H9 (cell line): ENCODE data around the gene FHOD3. TPM values are rescaled to one million over a fixed set of nuclear protein-coding genes. Genes with fewer than 3 reads are reported as not detected.

Experiments
- DNase-seq: peaks from one replicate; pipeline ENCODE4 v3.0.0-alpha.2; 2017
- H2AFZ ChIP-seq: one replicate; pipeline ENCODE4 v1.6.1; 2013; ENCODE audit warnings: mild to moderate bottlenecking, low read length, control low read depth, moderate library complexity
- H2AK5ac ChIP-seq: 2 replicates; pipeline ENCODE4 v1.6.1; 2013; ENCODE audit warnings: low read length, control low read depth, mixed read lengths; ENCODE audit not compliant: insufficient read length
- H2BK120ac ChIP-seq: one replicate; pipeline ENCODE4 v1.6.1; 2013; ENCODE audit warnings: low read depth, mild to moderate bottlenecking, low read length, control low read depth, inconsistent platforms; ENCODE audit not compliant: poor library complexity, severe bottlenecking
- H2BK12ac ChIP-seq: 2 replicates; pipeline ENCODE4 v1.6.1; 2013; ENCODE audit warnings: low read length, control low read depth, mixed read lengths, low read depth; ENCODE audit not compliant: insufficient read length
- H2BK15ac ChIP-seq: 2 replicates; pipeline ENCODE4 v1.6.1; 2013; ENCODE audit warnings: low read depth, low read length, control low read depth
- H2BK20ac ChIP-seq: one replicate; pipeline ENCODE4 v1.6.1; 2013; ENCODE audit warnings: low read depth, mild to moderate bottlenecking, low read length, control low read depth, inconsistent platforms; ENCODE audit not compliant: poor library complexity, severe bottlenecking
- H2BK5ac ChIP-seq: 2 replicates; pipeline ENCODE4 v1.6.1; 2013; ENCODE audit warnings: low read length, control low read depth, mixed read lengths; ENCODE audit not compliant: insufficient read length
- H3K14ac ChIP-seq: 2 replicates; pipeline ENCODE4 v1.6.1; 2013; ENCODE audit warnings: low read length, control low read depth; ENCODE audit not compliant: insufficient read depth
- H3K18ac ChIP-seq: 2 replicates; pipeline ENCODE4 v1.6.1; 2013; ENCODE audit warnings: low read depth, mild to moderate bottlenecking, mixed read lengths, low read length, control low read depth; ENCODE audit not compliant: insufficient read length
- H3K23ac ChIP-seq: 2 replicates; pipeline ENCODE4 v1.6.1; 2013; ENCODE audit warnings: low read length, control low read depth, mixed read lengths, low read depth; ENCODE audit not compliant: insufficient read length
- H3K23me2 ChIP-seq: 2 replicates; pipeline ENCODE4 v1.6.1; 2013; ENCODE audit warnings: low read depth, mild to moderate bottlenecking, mixed read lengths, low read length, control low read depth; ENCODE audit not compliant: insufficient read length, poor library complexity, severe bottlenecking
- H3K27ac ChIP-seq: 2 replicates; pipeline ENCODE4 v1.5.1; 2013; ENCODE audit warnings: low read length, control low read depth, mixed read lengths, low read depth; ENCODE audit not compliant: insufficient read length
- H3K27me3 ChIP-seq: 2 replicates; pipeline ENCODE4 v1.6.1; 2013; ENCODE audit warnings: low read length, control low read depth, inconsistent platforms; ENCODE audit not compliant: insufficient read depth
- H3K4ac ChIP-seq: 2 replicates; pipeline ENCODE4 v1.6.1; 2013; ENCODE audit warnings: low read depth, mild to moderate bottlenecking, control low read depth, inconsistent platforms, low read length, moderate library complexity
- H3K4me1 ChIP-seq: 2 replicates; pipeline ENCODE4 v1.6.1; 2013; ENCODE audit warnings: low read length, control low read depth, inconsistent platforms; ENCODE audit not compliant: insufficient read depth
- H3K4me2 ChIP-seq: 2 replicates; pipeline ENCODE4 v1.6.1; 2013; ENCODE audit warnings: low read length, control low read depth, mixed read lengths; ENCODE audit not compliant: insufficient read length, insufficient read depth
- H3K56ac ChIP-seq: 2 replicates; pipeline ENCODE4 v1.6.1; 2013; ENCODE audit warnings: low read depth, mild to moderate bottlenecking, mixed read lengths, low read length, control low read depth; ENCODE audit not compliant: insufficient read length
- H3K79me1 ChIP-seq: 2 replicates; pipeline ENCODE4 v1.6.1; 2013; ENCODE audit warnings: low read depth, mild to moderate bottlenecking, moderate library complexity, low read length, control low read depth, inconsistent platforms; ENCODE audit not compliant: insufficient read depth, poor library complexity, severe bottlenecking
- H3K79me2 ChIP-seq: 2 replicates; pipeline ENCODE4 v1.6.1; 2013; ENCODE audit warnings: low read length, control low read depth, inconsistent platforms; ENCODE audit not compliant: insufficient read depth
- H3K9ac ChIP-seq: 2 replicates; pipeline ENCODE4 v1.6.1; 2013; ENCODE audit warnings: low read length, control low read depth, mixed read lengths; ENCODE audit not compliant: insufficient read length; ENCODE audit errors: extremely low read depth
- H3K9me3 ChIP-seq: one replicate; pipeline ENCODE4 v1.6.1; 2013; ENCODE audit warnings: low read depth, low read length, inconsistent platforms; ENCODE audit not compliant: control insufficient read depth
- H3T11ph ChIP-seq: one replicate; pipeline ENCODE4 v1.6.1; 2013; ENCODE audit warnings: mild to moderate bottlenecking, low read length, control low read depth, inconsistent platforms
- H4K20me1 ChIP-seq: one replicate; pipeline ENCODE4 v1.6.1; 2013; ENCODE audit not compliant: control insufficient read depth, insufficient read length, insufficient read depth
- H4K5ac ChIP-seq: 2 replicates; pipeline ENCODE4 v1.6.1; 2013; ENCODE audit warnings: low read depth, mild to moderate bottlenecking, mixed read lengths, low read length, control low read depth; ENCODE audit not compliant: insufficient read length
- H4K8ac ChIP-seq: replicated peaks from 2 replicates; pipeline ENCODE4 v1.6.1; 2013; ENCODE audit warnings: low read length, control low read depth, mixed read lengths, low read depth; ENCODE audit not compliant: insufficient read length
- H4K91ac ChIP-seq: 2 replicates; pipeline ENCODE4 v1.6.1; 2013; ENCODE audit warnings: low read depth, mild to moderate bottlenecking, moderate library complexity, mixed read lengths, low read length, control low read depth; ENCODE audit not compliant: insufficient read length
- H3K27ac Mint-ChIP-seq, 3 experiments: 2 replicates in 2 of 3; 3 replicates in 1 of 3; pipeline ENCODE4 v1.8.0; 2020 to 2021; ENCODE audit warnings: mixed read lengths in 3 of 3, mild to moderate bottlenecking in 1 of 3, moderate library complexity in 1 of 3
- H3K27me3 Mint-ChIP-seq: 2 replicates; pipeline ENCODE4 v1.8.0; 2021; ENCODE audit warnings: low read depth, mild to moderate bottlenecking, moderate library complexity, mixed read lengths
- H3K36me3 Mint-ChIP-seq, 3 experiments: 2 replicates in 2 of 3; 3 replicates in 1 of 3; pipeline ENCODE4 v1.8.0; 2020 to 2021; ENCODE audit warnings: low read depth in 3 of 3, mixed read lengths in 3 of 3; ENCODE audit not compliant: insufficient read depth in 1 of 3
- H3K4me1 Mint-ChIP-seq, 2 experiments: 2 replicates each; pipeline ENCODE4 v1.8.0; 2020; ENCODE audit warnings: mixed read lengths in 2 of 2
- H3K4me3 Mint-ChIP-seq, 2 experiments: 2 replicates in 1 of 2; 3 replicates in 1 of 2; pipeline ENCODE4 v1.8.0; 2020 to 2021; ENCODE audit warnings: mild to moderate bottlenecking in 2 of 2, mixed read lengths in 2 of 2, moderate library complexity in 1 of 2
- H3K9me3 Mint-ChIP-seq, 2 experiments: 2 replicates in 1 of 2; 3 replicates in 1 of 2; pipeline ENCODE4 v1.8.0; 2020; ENCODE audit warnings: mild to moderate bottlenecking in 2 of 2, mixed read lengths in 2 of 2, moderate library complexity in 1 of 2
- CTCF ChIP-seq: fragments of 200-600 bp; sonication (generic); conservative IDR thresholded peaks from 3 replicates; pipeline ENCODE4 v1.8.0; 2021; ENCODE audit warnings: antibody characterized with exemption, mild to moderate bottlenecking
- WGBS: extraction: QIAGEN DNeasy Blood & Tissue Kit; methylation state at CpG from one replicate; pipeline ENCODE4 v1.1.7; 2013; ENCODE audit warnings: missing lambda C conversion rate, low lambda C conversion rate, mixed read lengths; ENCODE audit not compliant: insufficient read length; ENCODE audit errors: extremely low coverage; 5-methylcytosine and 5-hydroxymethylcytosine counted together
- total RNA-seq: library from RNA; stranded (reverse); gene quantifications from 2 replicates; pipeline ENCODE4 v1.2.1, GENCODE V29; 2021

The FHOD3 gene
- total RNA-seq, 1 experiment from 2014 or later = 8.0 TPM

DNA sequence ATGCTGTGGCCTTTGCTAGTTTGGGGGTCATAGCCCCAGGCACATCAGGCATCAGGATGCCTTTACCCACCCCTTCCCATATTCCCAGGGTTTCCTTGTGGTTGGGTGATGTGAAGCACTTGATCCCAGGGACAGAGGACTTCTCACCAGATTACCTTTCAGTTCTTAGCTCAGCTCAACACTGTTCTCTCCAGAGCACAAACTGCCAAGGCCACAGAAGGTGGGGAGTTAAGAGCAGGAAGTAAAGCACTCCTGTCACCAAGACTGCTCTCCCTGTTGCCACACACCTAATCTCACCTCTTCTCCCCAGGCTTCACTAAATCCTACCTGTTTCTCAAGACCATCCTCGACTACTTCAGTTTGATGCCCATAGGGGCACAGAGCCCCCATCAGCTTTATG is 25.9 kb downstream of the FHOD3 start:
- H4K5ac ChIP-seq = no peak overlapping the region
- H3K56ac ChIP-seq = no peak overlapping the region
- no peak overlapping the region for H2BK15ac ChIP-seq
- no peak overlapping the region for H2BK12ac ChIP-seq
- no peak for TF ChIP-seq CTCF
- H2BK120ac ChIP-seq = no peak overlapping the region
- no peak overlapping the region for H3K14ac ChIP-seq
- peaks cover 5 to 8% of the 10 kb centered on the region in 2 experiments for H3K4me1 Mint-ChIP-seq
- H3K9me3 ChIP-seq = no peaks in the 10 kb centered on the region
- no peak overlapping the region for H3K4me3 Mint-ChIP-seq
- no peak overlapping the region for H3K18ac ChIP-seq
- no peak overlapping the region for H3K4ac ChIP-seq
- H3K4me2 ChIP-seq = no peak overlapping the region
- H3K27ac Mint-ChIP-seq = no peak overlapping the region
- peak; percentile 12 for DNase-seq
- H3K27ac ChIP-seq = no peak overlapping the region
- H3K79me1 ChIP-seq = no peaks in the 10 kb centered on the region
- no peak overlapping the region for H2BK5ac ChIP-seq
- peaks cover 0 to 13% (median 11%) of the 10 kb centered on the region in 3 experiments; a peak in 5 of 7 replicates for H3K36me3 Mint-ChIP-seq
- peaks cover under 1 to 8% of the 10 kb centered on the region in 2 experiments; a peak in 4 of 5 replicates for H3K9me3 Mint-ChIP-seq
- H2BK20ac ChIP-seq = no peak overlapping the region
- H3K23me2 ChIP-seq = no peaks in the 10 kb centered on the region
- WGBS = no CpG with 5 or more reads among the region's 1 CpG
- H4K91ac ChIP-seq = no peak overlapping the region
- H2AFZ ChIP-seq = no peak overlapping the region
- no peaks in the 10 kb centered on the region for H4K20me1 ChIP-seq
- H3K79me2 ChIP-seq = no peaks in the 10 kb centered on the region
- no peak overlapping the region for H3T11ph ChIP-seq
- H2AK5ac ChIP-seq = no peak overlapping the region
- H3K27me3 Mint-ChIP-seq = peaks cover 9% of the 10 kb centered on the region
- H3K27me3 ChIP-seq = no peaks in the 10 kb centered on the region
- H4K8ac ChIP-seq = no peak overlapping the region
- no peak overlapping the region for H3K23ac ChIP-seq
- H3K9ac ChIP-seq = no peak overlapping the region
- no peaks in the 10 kb centered on the region for H3K4me1 ChIP-seq
